ENCODE results near the gene PRR5. TPM values are rescaled to one million over a fixed set of nuclear protein-coding genes. Genes with fewer than 3 reads are reported as not detected.
"Not testable (repeated sequence)": the region's sequence is repeated elsewhere in the genome, so short reads cannot be mapped to it uniquely, and the experiment has no call there.

Gene PRR5
- total RNA-seq, result 10 to 100 TPM; 22.1 to 22.6 TPM

GRCh38 chr22:44701824-44702478 is at the start of gene PRR5:
PRR5 (plus strand) TSS chr22:44702204; CDS start chr22:44702475, 271 bp downstream.
- Mint-ChIP-seq H3K27me3 (peaks cover 2% of the 10 kb centered on the region), H3K4me1 (peaks cover 21% of the 10 kb centered on the region), H3K4me3 (peak within 1 kb of the TSS; percentile 63), H3K9me3 (no peaks in the 10 kb centered on the region), H3K36me3 (ENCODE audit: low read depth) (no peaks in the 10 kb centered on the region), H3K27ac (peak within 1 kb of the TSS; percentile 11)
- ChIA-PET POLR2A (no interaction called here), CTCF (no interaction called here)
- peak; percentile 89 for DNase-seq

- POLR2A ChIA-PET; H3K4me3 Mint-ChIP-seq; DNase-seq; H3K27ac Mint-ChIP-seq; H3K9me3 Mint-ChIP-seq; H3K36me3 Mint-ChIP-seq (ENCODE audit: low read depth); CTCF ChIA-PET; H3K4me1 Mint-ChIP-seq: not testable (repeated sequence)
- H3K27me3 Mint-ChIP-seq, result peaks cover 20% of the 10 kb centered on the region
Observed at GRCh38 chr22:44652866-44653265, 49.1 kb upstream of the PRR5 start.

GRCh38 chr22:44658311-44658953 is 43.6 kb upstream of the PRR5 start:
- H3K4me1 Mint-ChIP-seq, result peaks cover 4% of the 10 kb centered on the region
- CTCF ChIA-PET, result no interaction called here
- no peaks in the 10 kb centered on the region for H3K9me3 Mint-ChIP-seq
- POLR2A ChIA-PET, result no interaction called here
- H3K4me3 Mint-ChIP-seq, result no peak overlapping the region
- DNase-seq, result no peak
- H3K27me3 Mint-ChIP-seq, result peaks cover 6% of the 10 kb centered on the region
- H3K27ac Mint-ChIP-seq, result no peak overlapping the region
- no peaks in the 10 kb centered on the region for H3K36me3 Mint-ChIP-seq (ENCODE audit: low read depth)

GRCh38 chr22:44659140-44659539 is 42.9 kb upstream of the PRR5 start:
- Mint-ChIP-seq H3K27ac (no peak overlapping the region), H3K9me3 (no peaks in the 10 kb centered on the region), H3K27me3 (peaks cover 6% of the 10 kb centered on the region), H3K4me1 (peaks cover 11% of the 10 kb centered on the region), H3K36me3 (ENCODE audit: low read depth) (no peaks in the 10 kb centered on the region), H3K4me3 (no peak overlapping the region)
- ChIA-PET CTCF (interaction anchor here (3.7 kb wide), 1 partner anchor 26 kb away, joined by 14 read pairs; no protein-coding TSS in a partner anchor), POLR2A (no interaction called here)
- no peak for DNase-seq

GRCh38 chr22:44660051-44660830 is 41.8 kb upstream of the PRR5 start:
- H3K36me3 Mint-ChIP-seq (ENCODE audit: low read depth), result no peaks in the 10 kb centered on the region
- ChIA-PET CTCF (interaction anchor here (3.7 kb wide), 1 partner anchor 25 kb away, joined by 14 read pairs; no protein-coding TSS in a partner anchor), POLR2A (no interaction called here)
- H3K9me3 Mint-ChIP-seq, result no peaks in the 10 kb centered on the region
- no peak for DNase-seq
- H3K27ac Mint-ChIP-seq, result no peak overlapping the region
- no peak overlapping the region for H3K4me3 Mint-ChIP-seq
- H3K27me3 Mint-ChIP-seq, result peaks cover 5% of the 10 kb centered on the region
- peaks cover 22% of the 10 kb centered on the region for H3K4me1 Mint-ChIP-seq

GRCh38 chr22:44661070-44661469 is 40.9 kb upstream of the PRR5 start:
- DNase-seq, result no peak
- no peak overlapping the region for H3K27ac Mint-ChIP-seq
- ChIA-PET CTCF (interaction anchor here (0.6 to 3.7 kb wide), 2 partner anchors 18 to 24 kb away, joined by 4 to 14 read pairs; no protein-coding TSS in a partner anchor), POLR2A (no interaction called here)
- H3K36me3 Mint-ChIP-seq (ENCODE audit: low read depth), result no peaks in the 10 kb centered on the region
- no peaks in the 10 kb centered on the region for H3K9me3 Mint-ChIP-seq
- peaks cover 29% of the 10 kb centered on the region for H3K4me1 Mint-ChIP-seq
- no peak overlapping the region for H3K4me3 Mint-ChIP-seq
- peaks cover under 1% of the 10 kb centered on the region for H3K27me3 Mint-ChIP-seq

GRCh38 chr22:44661659-44662569 is 40.1 kb upstream of the PRR5 start:
- Mint-ChIP-seq H3K9me3 (no peaks in the 10 kb centered on the region), H3K27ac (no peak overlapping the region), H3K27me3 (peaks cover 3% of the 10 kb centered on the region), H3K4me3 (no peak overlapping the region), H3K36me3 (ENCODE audit: low read depth) (no peaks in the 10 kb centered on the region), H3K4me1 (peaks cover 38% of the 10 kb centered on the region)
- DNase-seq, result no peak
- CTCF ChIA-PET, result interaction anchor here (0.6 to 3.7 kb wide), 2 partner anchors 19 to 23 kb away, joined by 4 to 14 read pairs; no protein-coding TSS in a partner anchor
- POLR2A ChIA-PET, result interaction anchor here (1.5 kb wide), 1 partner anchor 23 kb away, joined by 3 read pairs; no protein-coding TSS in a partner anchor

- ChIA-PET POLR2A (interaction anchor here (0.8 to 10.6 kb wide), 3 partner anchors 9 to 482 kb away, joined by 4 to 92 read pairs (median 7); partner anchors contain the start of gene PARVG), CTCF (interaction anchor here (1.2 to 13.9 kb wide), 3 partner anchors 20 to 670 kb away, joined by 3 to 146 read pairs (median 3); no protein-coding TSS in a partner anchor)
- H3K4me3 Mint-ChIP-seq, result no peak overlapping the region
- peaks cover 3% of the 10 kb centered on the region for H3K27me3 Mint-ChIP-seq
- H3K27ac Mint-ChIP-seq, result peak overlapping the region; percentile 71
- no peaks in the 10 kb centered on the region for H3K36me3 Mint-ChIP-seq (ENCODE audit: low read depth)
- no peak for DNase-seq
- peaks cover 48% of the 10 kb centered on the region for H3K4me1 Mint-ChIP-seq
- H3K9me3 Mint-ChIP-seq, result no peaks in the 10 kb centered on the region
Observed at GRCh38 chr22:44663256-44663999, 38.6 kb upstream of the PRR5 start.

- Mint-ChIP-seq H3K4me3 (no peak overlapping the region), H3K36me3 (ENCODE audit: low read depth) (no peaks in the 10 kb centered on the region), H3K27ac (peak overlapping the region; percentile 71), H3K9me3 (no peaks in the 10 kb centered on the region), H3K27me3 (peaks cover 3% of the 10 kb centered on the region), H3K4me1 (peaks cover 48% of the 10 kb centered on the region)
- ChIA-PET CTCF (interaction anchor here (1.2 to 13.9 kb wide), 3 partner anchors 19 to 671 kb away, joined by 3 to 146 read pairs (median 3); no protein-coding TSS in a partner anchor), POLR2A (interaction anchor here (0.8 to 10.6 kb wide), 3 partner anchors 10 to 483 kb away, joined by 4 to 92 read pairs (median 7); partner anchors contain the start of gene PARVG)
- peak; percentile 83 for DNase-seq
Observed at GRCh38 chr22:44664149-44664548, 37.9 kb upstream of the PRR5 start.

GRCh38 chr22:44665115-44665514 is 36.9 kb upstream of the PRR5 start:
- no peak for DNase-seq
- H3K9me3 Mint-ChIP-seq, result no peaks in the 10 kb centered on the region
- ChIA-PET CTCF (interaction anchor here (0.6 to 13.9 kb wide), 3 partner anchors 18 to 499 kb away, joined by 3 to 146 read pairs (median 3); partner anchors contain the start of gene NUP50), POLR2A (interaction anchor here (0.8 to 10.6 kb wide), 2 partner anchors 10 to 18 kb away, joined by 4 to 92 read pairs; no protein-coding TSS in a partner anchor)
- no peak overlapping the region for H3K4me3 Mint-ChIP-seq
- H3K36me3 Mint-ChIP-seq (ENCODE audit: low read depth), result no peaks in the 10 kb centered on the region
- peaks cover 52% of the 10 kb centered on the region for H3K4me1 Mint-ChIP-seq
- H3K27me3 Mint-ChIP-seq, result peaks cover 6% of the 10 kb centered on the region
- peak overlapping the region; percentile 71 for H3K27ac Mint-ChIP-seq

GRCh38 chr22:44666207-44666585 is 35.8 kb upstream of the PRR5 start:
- Mint-ChIP-seq H3K36me3 (ENCODE audit: low read depth) (no peaks in the 10 kb centered on the region), H3K4me3 (no peak overlapping the region), H3K9me3 (no peaks in the 10 kb centered on the region), H3K4me1 (peaks cover 59% of the 10 kb centered on the region), H3K27ac (no peak overlapping the region), H3K27me3 (peaks cover 10% of the 10 kb centered on the region)
- no peak for DNase-seq
- ChIA-PET POLR2A (interaction anchor here (10.6 kb wide), 1 partner anchor 17 kb away, joined by 92 read pairs; no protein-coding TSS in a partner anchor), CTCF (interaction anchor here (0.7 to 13.9 kb wide), 3 partner anchors 17 to 683 kb away, joined by 3 to 146 read pairs (median 5); no protein-coding TSS in a partner anchor)
